Sciatic nerve (tissue), 2 donors: ENCODE measurements around the gene PRH2. TPM values are rescaled to one million over a fixed set of nuclear protein-coding genes. Genes with fewer than 3 reads are reported as not detected.
A peak's percentile ranks its signal among the peaks of the same experiment; 100 is the strongest.

Experiments
- ATAC-seq: fragments of 200-7000 bp; cut with Tn5 transposase; one replicate; pipeline ENCODE4 v1.9.1; 2020; ENCODE audit warnings: mild to moderate bottlenecking, moderate library complexity
- DNase-seq: peaks from one replicate; pipeline ENCODE4 v3.0.0-alpha.2; 2020; ENCODE audit warnings: low spot score
- intact Hi-C: fragments of 100-400 bp; cut with DNase I; formaldehyde crosslinking; loops from one replicate; pipeline ENCODE4 v1.14.2; 2022
- total RNA-seq: library from RNA; stranded (reverse); fragmentation: NEBNext Ultra II Directional; extraction: Animal tissue kit (Norgen Biotek cat#: 25700); gene quantifications from one replicate; pipeline ENCODE4 v1.2.1, GENCODE V29; 2021
- donor health status: DM: no; HTN: no; CAD: no.
- donor health status: DM: no; HTN: no; CAD: no.

PRH2 gene
- total RNA-seq, 1 donor from 2014 or later = not detected

- ATAC-seq (no peak), DNase-seq (no peak)
- intact Hi-C loops = no loop called here
These were observed 27.0 kb downstream of the PRH2 start for GRCh38 chr12:10956085-10956484.

GRCh38 chr12:10957741-10958140, 28.7 kb downstream of the PRH2 start:
- DNase-seq (no peak), ATAC-seq (no peak)
- intact Hi-C loops = no loop called here

- peak; percentile 51 for ATAC-seq
- intact Hi-C loops = no loop called here
- DNase-seq = no peak
These were observed 30.8 kb downstream of the PRH2 start for GRCh38 chr12:10959804-10960203.

GRCh38 chr12:10960211-10960610, 31.2 kb downstream of the PRH2 start:
- DNase-seq (no peak), ATAC-seq (no peak)
- intact Hi-C loops = no loop called here

GRCh38 chr12:10965476-10965875, 36.4 kb downstream of the PRH2 start:
- intact Hi-C loops = no loop called here
- DNase-seq (no peak), ATAC-seq (no peak)

GRCh38 chr12:10966314-10966713, 37.3 kb downstream of the PRH2 start:
- intact Hi-C loops = no loop called here
- DNase-seq (no peak), ATAC-seq (peak; percentile 77)

GRCh38 chr12:10967409-10967808, 38.4 kb downstream of the PRH2 start:
- ATAC-seq = peak; percentile 63
- intact Hi-C loops = no loop called here
- DNase-seq = no peak

GRCh38 chr12:10968765-10969456, 39.9 kb downstream of the PRH2 start:
- intact Hi-C loops = no loop called here
- ATAC-seq (peak; percentile 90), DNase-seq (peak; percentile 66)

GRCh38 chr12:10974965-10975364, 45.9 kb downstream of the PRH2 start:
- DNase-seq (no peak), ATAC-seq (no peak)
- intact Hi-C loops = no loop called here

- DNase-seq (no peak), ATAC-seq (no peak)
- intact Hi-C loops = no loop called here
These were observed 53.2 kb downstream of the PRH2 start for GRCh38 chr12:10982244-10982643.

Other genes starting within 250 kb of the PRH2 start
- 371 TPM for gene YBX3, start 205.9 kb upstream of the PRH2 start, total RNA-seq
- gene TAS2R7, start 126.6 kb upstream of the PRH2 start, total RNA-seq = not detected
- gene TAS2R8, start 122.0 kb upstream of the PRH2 start, total RNA-seq = 0.27 TPM
- not detected for gene TAS2R9, start 119.1 kb upstream of the PRH2 start, total RNA-seq
- gene TAS2R10, start 102.9 kb upstream of the PRH2 start, total RNA-seq = 1.7 TPM
- gene PRR4, start 79.8 kb upstream of the PRH2 start, total RNA-seq = 9.2 TPM
- 36.1 TPM for gene PRH1, start 45.0 kb upstream of the PRH2 start, total RNA-seq
- gene TAS2R13, start 19.7 kb upstream of the PRH2 start, total RNA-seq = 5.0 TPM
- 7.0 TPM for gene TAS2R14, start 10.0 kb downstream of the PRH2 start, total RNA-seq
- 2.7 TPM for gene TAS2R50, start 57.7 kb downstream of the PRH2 start, total RNA-seq
- gene TAS2R20, start 69.1 kb downstream of the PRH2 start, total RNA-seq = 4.6 TPM
- gene TAS2R19, start 93.4 kb downstream of the PRH2 start, total RNA-seq = 9.3 TPM
- 8.8 TPM for gene TAS2R31, start 102.2 kb downstream of the PRH2 start, total RNA-seq
- 2.8 TPM for gene TAS2R46, start 133.1 kb downstream of the PRH2 start, total RNA-seq
- gene TAS2R43, start 163.1 kb downstream of the PRH2 start, total RNA-seq = 1.7 TPM
- gene TAS2R30, start 205.4 kb downstream of the PRH2 start, total RNA-seq = 8.1 TPM
- 8.9 TPM for gene SMIM10L1, start 242.0 kb downstream of the PRH2 start, total RNA-seq